HEK293 (cell line): ENCODE data around the gene MPV17L2.
A peak's percentile ranks its signal among the peaks of the same experiment; 100 is the strongest.

Experiments
- CTCF ChIA-PET: fragments of 350-600 bp; formaldehyde crosslinking; extraction: SDS; loops from one replicate; lab custom pipeline; 2021; ENCODE audit warnings: antibody characterized with exemption; lab: Yijun Ruan, JAX
- POLR2A ChIA-PET: fragments of 300-600 bp; formaldehyde crosslinking; extraction: SDS; loops from one replicate; lab custom pipeline; 2020; ENCODE audit warnings: antibody characterized with exemption, inconsistent platforms; lab: Yijun Ruan, JAX
- H3K27ac ChIP-seq: fragments of 200-500 bp; sonication (Bioruptor generic); 2 replicates; pipeline ENCODE4 v1.5.1; 2014; ENCODE audit warnings: low read depth, low read length, control low read depth, inconsistent platforms; ENCODE audit errors: extremely low read depth
- H3K36me3 ChIP-seq, 2 experiments: fragments of 200-500 bp in 1 of 2; sonication (Bioruptor generic) in 1 of 2; 1 replicate in 1 of 2; 2 replicates in 1 of 2; pipeline ENCODE4 v1.5.1; 2014 to 2017; ENCODE audit warnings: inconsistent platforms in 2 of 2, low read length in 2 of 2; ENCODE audit not compliant: control insufficient read depth in 2 of 2, insufficient read depth in 1 of 2
- H3K4me1 ChIP-seq: fragments of 200-500 bp; sonication (Bioruptor generic); 2 replicates; pipeline ENCODE4 v1.5.1; 2014; ENCODE audit warnings: mild to moderate bottlenecking, low read length, inconsistent platforms; ENCODE audit not compliant: control insufficient read depth, insufficient read depth
- H3K4me3 ChIP-seq: 2 replicates; pipeline ENCODE4 v1.5.1; 2011; ENCODE audit warnings: low read depth, mild to moderate bottlenecking, control low read depth, low read length, moderate library complexity
- H3K9me3 ChIP-seq: fragments of 200-500 bp; sonication (Bioruptor generic); 2 replicates; pipeline ENCODE4 v1.5.1; 2014; ENCODE audit warnings: low read depth, low read length, inconsistent platforms; ENCODE audit not compliant: control insufficient read depth, insufficient read depth
- GLIS1 ChIP-seq: fragments of 450-650 bp; formaldehyde crosslinking; IDR thresholded peaks from 2 replicates; pipeline ENCODE4 v1.5.1; 2016; ENCODE audit warnings: missing biosample characterization, missing genetic modification characterization
- KLF16 ChIP-seq: fragments of 450-650 bp; formaldehyde crosslinking; IDR thresholded peaks from 2 replicates; pipeline ENCODE4 v1.5.1; 2017; ENCODE audit warnings: missing biosample characterization, missing genetic modification characterization
- SP3 ChIP-seq: fragments of 450-650 bp; formaldehyde crosslinking; IDR thresholded peaks from 2 replicates; pipeline ENCODE4 v1.5.1; 2016; ENCODE audit warnings: missing biosample characterization, missing genetic modification characterization
- TCF7L2 ChIP-seq: IDR thresholded peaks from 2 replicates; pipeline ENCODE4 v1.6.1; 2011; ENCODE audit warnings: low read depth, mild to moderate bottlenecking, inconsistent platforms, low read length, moderate library complexity, borderline replicate concordance
- ZBTB20 ChIP-seq: fragments of 450-650 bp; formaldehyde crosslinking; IDR thresholded peaks from 2 replicates; pipeline ENCODE4 v1.5.1; 2016; ENCODE audit warnings: missing biosample characterization, missing genetic modification characterization
- ZBTB8A ChIP-seq: fragments of 450-650 bp; formaldehyde crosslinking; IDR thresholded peaks from 2 replicates; pipeline ENCODE4 v1.5.1; 2016; ENCODE audit warnings: missing biosample characterization, missing genetic modification characterization
- ZFHX2 ChIP-seq: fragments of 450-650 bp; formaldehyde crosslinking; conservative IDR thresholded peaks from 2 replicates; pipeline ENCODE4 v1.5.1; 2016; ENCODE audit warnings: missing biosample characterization, missing genetic modification characterization
- ZFP41 ChIP-seq: fragments of 450-650 bp; formaldehyde crosslinking; IDR thresholded peaks from 2 replicates; pipeline ENCODE4 v1.5.1; 2016; ENCODE audit warnings: missing biosample characterization, missing genetic modification characterization, borderline replicate concordance
- ZFP69B ChIP-seq: fragments of 450-650 bp; formaldehyde crosslinking; IDR thresholded peaks from 2 replicates; pipeline ENCODE4 v1.5.1; 2016; ENCODE audit warnings: missing biosample characterization, missing genetic modification characterization
- ZIC2 ChIP-seq: fragments of 450-650 bp; formaldehyde crosslinking; IDR thresholded peaks from 2 replicates; pipeline ENCODE4 v1.5.1; 2016; ENCODE audit warnings: missing biosample characterization, missing genetic modification characterization
- ZNF114 ChIP-seq: fragments of 450-650 bp; formaldehyde crosslinking; IDR thresholded peaks from 2 replicates; pipeline ENCODE4 v1.5.0; 2017; ENCODE audit warnings: missing biosample characterization, missing genetic modification characterization
- ZNF133 ChIP-seq: fragments of 450-650 bp; formaldehyde crosslinking; IDR thresholded peaks from 2 replicates; pipeline ENCODE4 v1.5.1; 2016; ENCODE audit warnings: missing biosample characterization, missing genetic modification characterization
- ZNF138 ChIP-seq: fragments of 450-650 bp; formaldehyde crosslinking; IDR thresholded peaks from 2 replicates; pipeline ENCODE4 v1.5.1; 2016; ENCODE audit warnings: missing biosample characterization, missing genetic modification characterization, borderline replicate concordance
- ZNF174 ChIP-seq: fragments of 450-650 bp; formaldehyde crosslinking; IDR thresholded peaks from 2 replicates; pipeline ENCODE4 v1.5.0; 2017; ENCODE audit warnings: missing biosample characterization, mild to moderate bottlenecking, missing genetic modification characterization
- ZNF19 ChIP-seq: fragments of 450-650 bp; formaldehyde crosslinking; IDR thresholded peaks from 2 replicates; pipeline ENCODE4; 2016; ENCODE audit warnings: missing biosample characterization, missing genetic modification characterization, low read depth
- ZNF2 ChIP-seq: fragments of 450-650 bp; formaldehyde crosslinking; IDR thresholded peaks from 2 replicates; pipeline ENCODE4 v1.5.1; 2016; ENCODE audit warnings: missing biosample characterization, missing genetic modification characterization
- ZNF211 ChIP-seq: fragments of 450-650 bp; formaldehyde crosslinking; IDR thresholded peaks from 2 replicates; pipeline ENCODE4 v1.5.1; 2016; ENCODE audit warnings: low read depth, missing biosample characterization, missing genetic modification characterization
- ZNF23 ChIP-seq: fragments of 450-650 bp; formaldehyde crosslinking; IDR thresholded peaks from 2 replicates; pipeline ENCODE4 v1.5.1; 2016; ENCODE audit warnings: missing biosample characterization, missing genetic modification characterization, borderline replicate concordance
- ZNF341 ChIP-seq: fragments of 450-650 bp; formaldehyde crosslinking; IDR thresholded peaks from 2 replicates; pipeline ENCODE4; 2016; ENCODE audit warnings: low read depth, missing biosample characterization, missing genetic modification characterization
- ZNF514 ChIP-seq: fragments of 450-650 bp; formaldehyde crosslinking; IDR thresholded peaks from 2 replicates; pipeline ENCODE4 v1.5.1; 2016; ENCODE audit warnings: missing biosample characterization, missing genetic modification characterization
- ZNF558 ChIP-seq: fragments of 450-650 bp; formaldehyde crosslinking; IDR thresholded peaks from 2 replicates; pipeline ENCODE4 v1.5.1; 2016; ENCODE audit warnings: missing biosample characterization, missing genetic modification characterization
- ZNF596 ChIP-seq: fragments of 450-650 bp; IDR thresholded peaks from 2 replicates; pipeline ENCODE4 v1.5.0; 2018; ENCODE audit warnings: missing biosample characterization, mild to moderate bottlenecking, missing genetic modification characterization, moderate library complexity
- ZNF76 ChIP-seq: fragments of 450-650 bp; formaldehyde crosslinking; IDR thresholded peaks from 2 replicates; pipeline ENCODE4; 2016; ENCODE audit warnings: low read depth, missing biosample characterization, missing genetic modification characterization, borderline replicate concordance
- ZNF843 ChIP-seq: fragments of 450-650 bp; formaldehyde crosslinking; IDR thresholded peaks from 2 replicates; pipeline ENCODE4 v1.5.1; 2016; ENCODE audit warnings: missing biosample characterization, missing genetic modification characterization
- ZSCAN30 ChIP-seq: fragments of 450-650 bp; IDR thresholded peaks from 2 replicates; pipeline ENCODE4 v1.5.1; 2018; ENCODE audit warnings: missing biosample characterization, mild to moderate bottlenecking, missing genetic modification characterization, moderate library complexity
- TF ChIP-seq, protein P1 (sequence below): fragments of 450-650 bp; formaldehyde crosslinking; IDR thresholded peaks from 2 replicates; pipeline ENCODE4 v1.5.1; 2016; ENCODE audit warnings: missing biosample characterization, missing genetic modification characterization
- TF ChIP-seq, protein P2 (sequence below): fragments of 450-650 bp; formaldehyde crosslinking; IDR thresholded peaks from 2 replicates; pipeline ENCODE4 v1.5.1; 2016; ENCODE audit warnings: missing biosample characterization, missing genetic modification characterization
- TF ChIP-seq, protein P3 (sequence below): fragments of 450-650 bp; formaldehyde crosslinking; IDR thresholded peaks from 2 replicates; pipeline ENCODE4 v1.5.1; 2017; ENCODE audit warnings: missing biosample characterization, missing genetic modification characterization
- TF ChIP-seq, protein P4 (sequence below): fragments of 450-650 bp; formaldehyde crosslinking; IDR thresholded peaks from 2 replicates; pipeline ENCODE4 v1.5.1; 2016; ENCODE audit warnings: missing biosample characterization, missing genetic modification characterization

MPV17L2 gene

DNA sequence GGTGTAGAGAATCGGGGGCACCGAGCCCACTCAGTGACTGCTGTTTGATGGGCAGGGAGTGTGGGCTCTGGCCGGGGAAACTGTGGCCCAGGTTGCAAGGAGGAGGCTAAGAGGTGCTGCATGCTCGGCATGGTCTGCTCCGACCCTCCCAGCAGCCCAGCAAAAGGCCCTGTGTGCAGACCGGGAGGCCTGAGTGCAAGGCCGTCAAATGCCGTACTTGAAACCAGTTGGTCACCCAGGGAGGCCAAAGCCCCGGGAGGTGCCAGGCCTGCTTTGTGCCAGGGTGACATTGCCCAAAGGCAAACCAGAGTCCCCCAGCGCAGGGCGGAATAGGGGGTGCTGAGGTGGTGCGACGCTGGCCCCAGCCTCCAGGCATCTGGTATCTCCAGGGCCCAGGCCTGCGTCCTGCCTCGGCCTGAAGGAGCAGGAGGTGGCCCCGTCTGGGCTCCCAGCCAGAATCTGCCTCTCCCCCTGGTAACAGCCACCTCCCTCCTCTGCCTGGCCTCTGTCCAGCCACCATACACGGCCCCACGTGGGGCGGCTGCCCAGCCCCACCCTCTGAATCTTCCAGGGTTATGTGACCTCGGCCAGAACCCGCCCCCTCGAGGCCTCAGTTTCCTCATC lies 36.1 kb upstream of the MPV17L2 start (continued):
- no peak for TF ChIP-seq ZNF2
- no peak for TF ChIP-seq ZNF514 (tag by site-specific recombination)
- no peak for TF ChIP-seq ZNF843 (tag by site-specific recombination)
- TF ChIP-seq ZBTB8A, result 0 out of 2 replicates have a peak, but pooled peaks have one; percentile 32
- TF ChIP-seq, protein P1, sequence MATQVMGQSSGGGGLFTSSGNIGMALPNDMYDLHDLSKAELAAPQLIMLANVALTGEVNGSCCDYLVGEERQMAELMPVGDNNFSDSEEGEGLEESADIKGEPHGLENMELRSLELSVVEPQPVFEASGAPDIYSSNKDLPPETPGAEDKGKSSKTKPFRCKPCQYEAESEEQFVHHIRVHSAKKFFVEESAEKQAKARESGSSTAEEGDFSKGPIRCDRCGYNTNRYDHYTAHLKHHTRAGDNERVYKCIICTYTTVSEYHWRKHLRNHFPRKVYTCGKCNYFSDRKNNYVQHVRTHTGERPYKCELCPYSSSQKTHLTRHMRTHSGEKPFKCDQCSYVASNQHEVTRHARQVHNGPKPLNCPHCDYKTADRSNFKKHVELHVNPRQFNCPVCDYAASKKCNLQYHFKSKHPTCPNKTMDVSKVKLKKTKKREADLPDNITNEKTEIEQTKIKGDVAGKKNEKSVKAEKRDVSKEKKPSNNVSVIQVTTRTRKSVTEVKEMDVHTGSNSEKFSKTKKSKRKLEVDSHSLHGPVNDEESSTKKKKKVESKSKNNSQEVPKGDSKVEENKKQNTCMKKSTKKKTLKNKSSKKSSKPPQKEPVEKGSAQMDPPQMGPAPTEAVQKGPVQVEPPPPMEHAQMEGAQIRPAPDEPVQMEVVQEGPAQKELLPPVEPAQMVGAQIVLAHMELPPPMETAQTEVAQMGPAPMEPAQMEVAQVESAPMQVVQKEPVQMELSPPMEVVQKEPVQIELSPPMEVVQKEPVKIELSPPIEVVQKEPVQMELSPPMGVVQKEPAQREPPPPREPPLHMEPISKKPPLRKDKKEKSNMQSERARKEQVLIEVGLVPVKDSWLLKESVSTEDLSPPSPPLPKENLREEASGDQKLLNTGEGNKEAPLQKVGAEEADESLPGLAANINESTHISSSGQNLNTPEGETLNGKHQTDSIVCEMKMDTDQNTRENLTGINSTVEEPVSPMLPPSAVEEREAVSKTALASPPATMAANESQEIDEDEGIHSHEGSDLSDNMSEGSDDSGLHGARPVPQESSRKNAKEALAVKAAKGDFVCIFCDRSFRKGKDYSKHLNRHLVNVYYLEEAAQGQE (tag by site-specific recombination), result peak; percentile 86
- peak; percentile 90 for TF ChIP-seq GLIS1 (tag by site-specific recombination)
- peak; percentile 95 for TF ChIP-seq ZSCAN30 (tag by site-specific recombination)
- TF ChIP-seq ZNF596 (tag by site-specific recombination), result no peak
- no peak for TF ChIP-seq TCF7L2
- TF ChIP-seq ZNF19 (tag by site-specific recombination), result no peak
- peak; percentile 100 for TF ChIP-seq ZNF341 (tag by site-specific recombination)
- no peak for TF ChIP-seq ZNF76 (tag by site-specific recombination)
- no peak for TF ChIP-seq ZNF138 (tag by site-specific recombination)
- TF ChIP-seq ZNF114, result no peak
- no peak for TF ChIP-seq ZNF23 (tag by site-specific recombination)
- TF ChIP-seq ZFP69B (tag by site-specific recombination), result peak; percentile 73; the same call in 1 of the 2 replicates
- TF ChIP-seq, protein P2, sequence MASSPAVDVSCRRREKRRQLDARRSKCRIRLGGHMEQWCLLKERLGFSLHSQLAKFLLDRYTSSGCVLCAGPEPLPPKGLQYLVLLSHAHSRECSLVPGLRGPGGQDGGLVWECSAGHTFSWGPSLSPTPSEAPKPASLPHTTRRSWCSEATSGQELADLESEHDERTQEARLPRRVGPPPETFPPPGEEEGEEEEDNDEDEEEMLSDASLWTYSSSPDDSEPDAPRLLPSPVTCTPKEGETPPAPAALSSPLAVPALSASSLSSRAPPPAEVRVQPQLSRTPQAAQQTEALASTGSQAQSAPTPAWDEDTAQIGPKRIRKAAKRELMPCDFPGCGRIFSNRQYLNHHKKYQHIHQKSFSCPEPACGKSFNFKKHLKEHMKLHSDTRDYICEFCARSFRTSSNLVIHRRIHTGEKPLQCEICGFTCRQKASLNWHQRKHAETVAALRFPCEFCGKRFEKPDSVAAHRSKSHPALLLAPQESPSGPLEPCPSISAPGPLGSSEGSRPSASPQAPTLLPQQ (tag by site-specific recombination), result peak; percentile 76
- TF ChIP-seq ZNF133 (tag by site-specific recombination), result no peak
- peak; percentile 86 for TF ChIP-seq KLF16 (tag by site-specific recombination)

DNA sequence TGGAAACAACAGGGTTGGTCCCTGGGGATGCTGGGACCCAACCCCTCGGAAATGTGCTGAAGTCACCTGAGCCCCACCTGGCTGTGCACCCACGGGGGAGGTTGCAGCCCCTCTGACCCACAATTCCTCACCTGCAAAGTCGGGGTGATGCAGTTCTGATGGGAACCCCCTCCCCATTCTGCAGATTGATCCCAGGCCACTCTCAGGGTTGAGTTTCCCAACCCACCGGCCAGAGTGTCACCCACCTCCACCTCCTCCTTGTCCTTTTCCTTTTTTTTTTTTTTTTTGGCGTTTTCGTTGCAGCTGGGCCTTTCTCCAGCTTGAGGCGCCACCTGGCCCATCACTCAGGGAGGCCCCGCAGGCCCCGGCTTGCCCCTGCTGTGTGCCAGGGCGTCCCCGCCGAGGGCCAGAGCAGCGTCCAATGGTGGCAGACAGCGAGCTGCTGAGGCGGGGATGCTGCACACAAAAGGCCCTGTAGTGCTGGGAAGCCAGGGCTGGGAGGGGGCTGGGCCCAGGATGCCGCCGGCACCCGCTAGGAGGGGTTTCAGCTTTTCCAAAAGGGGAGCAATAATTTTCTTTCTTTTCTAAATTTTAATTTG lies 35.5 kb upstream of the MPV17L2 start:
- H3K36me3 ChIP-seq, result peaks cover 0 to 36% of the 10 kb centered on the region in 2 experiments; a peak in 2 of 3 replicates
- H3K4me1 ChIP-seq, result peaks cover 12% of the 10 kb centered on the region
- POLR2A ChIA-PET, result interaction anchor here (0.6 to 1.0 kb wide), 5 partner anchors 59 to 636 kb away, joined by 3 to 5 read pairs (median 3); partner anchors contain the start of gene JUND
- CTCF ChIA-PET, result interaction anchor here (0.6 to 1.4 kb wide), 6 partner anchors 10 to 136 kb away, joined by 3 to 6 read pairs (median 3); no protein-coding TSS in a partner anchor
- no peak overlapping the region for H3K4me3 ChIP-seq
- no peaks in the 10 kb centered on the region for H3K9me3 ChIP-seq
- peak overlapping the region; percentile 85 for H3K27ac ChIP-seq
- TF ChIP-seq, protein P3, sequence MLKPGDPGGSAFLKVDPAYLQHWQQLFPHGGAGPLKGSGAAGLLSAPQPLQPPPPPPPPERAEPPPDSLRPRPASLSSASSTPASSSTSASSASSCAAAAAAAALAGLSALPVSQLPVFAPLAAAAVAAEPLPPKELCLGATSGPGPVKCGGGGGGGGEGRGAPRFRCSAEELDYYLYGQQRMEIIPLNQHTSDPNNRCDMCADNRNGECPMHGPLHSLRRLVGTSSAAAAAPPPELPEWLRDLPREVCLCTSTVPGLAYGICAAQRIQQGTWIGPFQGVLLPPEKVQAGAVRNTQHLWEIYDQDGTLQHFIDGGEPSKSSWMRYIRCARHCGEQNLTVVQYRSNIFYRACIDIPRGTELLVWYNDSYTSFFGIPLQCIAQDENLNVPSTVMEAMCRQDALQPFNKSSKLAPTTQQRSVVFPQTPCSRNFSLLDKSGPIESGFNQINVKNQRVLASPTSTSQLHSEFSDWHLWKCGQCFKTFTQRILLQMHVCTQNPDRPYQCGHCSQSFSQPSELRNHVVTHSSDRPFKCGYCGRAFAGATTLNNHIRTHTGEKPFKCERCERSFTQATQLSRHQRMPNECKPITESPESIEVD, result no peak
- TF ChIP-seq, protein P4, sequence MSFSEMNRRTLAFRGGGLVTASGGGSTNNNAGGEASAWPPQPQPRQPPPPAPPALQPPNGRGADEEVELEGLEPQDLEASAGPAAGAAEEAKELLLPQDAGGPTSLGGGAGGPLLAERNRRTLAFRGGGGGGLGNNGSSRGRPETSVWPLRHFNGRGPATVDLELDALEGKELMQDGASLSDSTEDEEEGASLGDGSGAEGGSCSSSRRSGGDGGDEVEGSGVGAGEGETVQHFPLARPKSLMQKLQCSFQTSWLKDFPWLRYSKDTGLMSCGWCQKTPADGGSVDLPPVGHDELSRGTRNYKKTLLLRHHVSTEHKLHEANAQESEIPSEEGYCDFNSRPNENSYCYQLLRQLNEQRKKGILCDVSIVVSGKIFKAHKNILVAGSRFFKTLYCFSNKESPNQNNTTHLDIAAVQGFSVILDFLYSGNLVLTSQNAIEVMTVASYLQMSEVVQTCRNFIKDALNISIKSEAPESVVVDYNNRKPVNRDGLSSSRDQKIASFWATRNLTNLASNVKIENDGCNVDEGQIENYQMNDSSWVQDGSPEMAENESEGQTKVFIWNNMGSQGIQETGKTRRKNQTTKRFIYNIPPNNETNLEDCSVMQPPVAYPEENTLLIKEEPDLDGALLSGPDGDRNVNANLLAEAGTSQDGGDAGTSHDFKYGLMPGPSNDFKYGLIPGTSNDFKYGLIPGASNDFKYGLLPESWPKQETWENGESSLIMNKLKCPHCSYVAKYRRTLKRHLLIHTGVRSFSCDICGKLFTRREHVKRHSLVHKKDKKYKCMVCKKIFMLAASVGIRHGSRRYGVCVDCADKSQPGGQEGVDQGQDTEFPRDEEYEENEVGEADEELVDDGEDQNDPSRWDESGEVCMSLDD (tag by site-specific recombination), result peak; percentile 93
- peak; percentile 98 for TF ChIP-seq ZIC2
- peak; percentile 85 for TF ChIP-seq ZBTB20
- TF ChIP-seq ZFHX2, result peak; percentile 32; the same call in 1 of the 2 replicates
- no peak for TF ChIP-seq ZFP41 (tag by site-specific recombination)
- no peak for TF ChIP-seq ZNF558
- no peak for TF ChIP-seq ZNF211 (tag by site-specific recombination)
- no peak for TF ChIP-seq ZNF174 (tag by site-specific recombination)
- peak; percentile 1 for TF ChIP-seq SP3 (tag by site-specific recombination)
